GM23248 (cell line): ENCODE data around the gene KRT79. TPM values are rescaled to one million over a fixed set of nuclear protein-coding genes. Genes with fewer than 3 reads are reported as not detected.

ENCODE experiments used
- DNase-seq: peaks from one replicate; pipeline ENCODE4 v3.0.0-alpha.2; 2015
- H2AFZ ChIP-seq: fragments of 200-600 bp; sonication (generic); 2 replicates; pipeline ENCODE4 v1.6.1; 2016; ENCODE audit warnings: antibody characterized with exemption
- H3F3A ChIP-seq: fragments of 200-600 bp; sonication (generic); 2 replicates; pipeline ENCODE4 v1.6.1; 2016; ENCODE audit warnings: mild to moderate bottlenecking, antibody characterized with exemption, mixed run types; ENCODE audit not compliant: insufficient read depth
- H3K27ac ChIP-seq: fragments of 200-600 bp; sonication (generic); 2 replicates; pipeline ENCODE4 v1.5.1; 2016; ENCODE audit warnings: mild to moderate bottlenecking
- H3K27me3 ChIP-seq: fragments of 200-600 bp; sonication (generic); replicated peaks from 2 replicates; pipeline ENCODE4 v1.6.1; 2016; ENCODE audit warnings: mild to moderate bottlenecking; ENCODE audit not compliant: insufficient read depth
- H3K36me3 ChIP-seq: fragments of 200-600 bp; sonication (generic); 2 replicates; pipeline ENCODE4 v1.6.1; 2016; ENCODE audit warnings: low read depth, mild to moderate bottlenecking
- H3K4me1 ChIP-seq: fragments of 200-600 bp; sonication (generic); 2 replicates; pipeline ENCODE4 v1.6.1; 2016; ENCODE audit warnings: mild to moderate bottlenecking; ENCODE audit not compliant: insufficient read depth
- H3K4me2 ChIP-seq: fragments of 200-600 bp; sonication (generic); one replicate; pipeline ENCODE4 v1.6.1; 2016; ENCODE audit warnings: mild to moderate bottlenecking; ENCODE audit not compliant: unreplicated experiment
- H3K4me3 ChIP-seq: fragments of 200-600 bp; sonication (generic); 2 replicates; pipeline ENCODE4 v1.5.1; 2016; ENCODE audit warnings: mild to moderate bottlenecking
- H3K79me2 ChIP-seq: fragments of 200-600 bp; sonication (generic); 2 replicates; pipeline ENCODE4 v1.6.1; 2016; ENCODE audit warnings: mild to moderate bottlenecking; ENCODE audit not compliant: insufficient read depth
- H3K9ac ChIP-seq: fragments of 200-600 bp; sonication (generic); 2 replicates; pipeline ENCODE4 v1.6.1; 2016; ENCODE audit warnings: mild to moderate bottlenecking
- H3K9me2 ChIP-seq: fragments of 200-600 bp; sonication (generic); 2 replicates; pipeline ENCODE4 v1.6.1; 2016; ENCODE audit warnings: mixed run types, mild to moderate bottlenecking, moderate library complexity; ENCODE audit not compliant: insufficient read depth
- H3K9me3 ChIP-seq: fragments of 200-600 bp; sonication (generic); one replicate; pipeline ENCODE4 v1.6.1; 2017; ENCODE audit warnings: low read depth
- H4K20me1 ChIP-seq: fragments of 200-600 bp; sonication (generic); 2 replicates; pipeline ENCODE4 v1.6.0; 2016; ENCODE audit not compliant: insufficient read depth
- EZH2 ChIP-seq: fragments of 200-600 bp; sonication (generic); IDR thresholded peaks from 2 replicates; pipeline ENCODE4 v1.6.1; 2018; ENCODE audit warnings: antibody characterized with exemption, mild to moderate bottlenecking; ENCODE audit not compliant: insufficient read depth, poor library complexity, severe bottlenecking
- EZH2phosphoT487 ChIP-seq: fragments of 200-600 bp; sonication (generic); IDR thresholded peaks from 2 replicates; pipeline ENCODE4 v1.6.1; 2018; ENCODE audit warnings: antibody characterized with exemption, moderate library complexity, mild to moderate bottlenecking, low read depth; ENCODE audit not compliant: insufficient read depth
- WGBS, 2 experiments: methylation state at CpG; one replicate each; pipeline ENCODE4 v1.1.6; 2015 to 2017; ENCODE audit warnings: low lambda C conversion rate in 2 of 2, low coverage in 1 of 2; ENCODE audit errors: missing lambda C conversion rate in 2 of 2; 5-methylcytosine and 5-hydroxymethylcytosine counted together
- in situ Hi-C: fragments of 300-500 bp; cut with MboI; formaldehyde crosslinking; loops from 2 replicates; pipeline ENCODE4 v1.15.0; 2020
- polyA plus RNA-seq: library from polyadenylated mRNA; unstranded; fragments of >200 nt; fragmentation: Nextera tagmentation; extraction: Ambion mirVana; gene quantifications from 2 replicates; pipeline ENCODE4 v1.2.1, GENCODE V29; 2016
- total RNA-seq: library from RNA; depleted of rRNA; stranded (reverse); fragments of >200 nt; shearing (Covaris generic); gene quantifications from 2 replicates; pipeline ENCODE4 v1.2.3, GENCODE V29; 2014

KRT79 gene
- total and polyA plus RNA-seq, 2 experiments from 2014 or later = 0.15 TPM; not detected in 1

DNA sequence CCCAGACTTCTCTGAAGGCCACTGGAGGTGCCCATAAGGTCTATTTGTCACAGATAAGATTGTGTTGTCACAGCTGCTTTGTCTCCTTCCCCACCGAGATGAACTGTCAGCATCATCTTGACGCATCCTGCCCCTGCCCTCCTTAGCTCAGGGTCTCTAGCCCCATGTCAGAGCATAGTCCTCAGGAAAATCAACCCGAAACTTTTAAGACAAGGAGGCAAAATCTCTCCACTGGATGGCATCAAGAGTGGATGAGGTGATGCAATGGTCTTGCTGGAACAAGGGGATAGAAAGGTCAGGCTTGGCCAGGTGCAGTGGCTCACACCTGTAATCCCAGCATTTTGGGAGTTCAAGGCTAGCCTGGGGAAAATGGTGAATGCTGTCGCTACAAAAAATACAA, 8.2 kb downstream of the KRT79 start:
- no peak overlapping the region for H3K4me2 ChIP-seq
- no peaks in the 10 kb centered on the region for H3K9me3 ChIP-seq
- no peaks in the 10 kb centered on the region for H3K79me2 ChIP-seq
- no peaks in the 10 kb centered on the region for H3K27me3 ChIP-seq
- WGBS, 2 experiments = 63% methylated on average over 4 of the region's 4 CpGs
- H4K20me1 ChIP-seq = no peaks in the 10 kb centered on the region
- in situ Hi-C loops = no loop called here
- no peak overlapping the region for H3K27ac ChIP-seq
- peaks cover 18% of the 10 kb centered on the region for H3K4me1 ChIP-seq
- H3K4me3 ChIP-seq = no peak overlapping the region
- no peaks in the 10 kb centered on the region for H3K36me3 ChIP-seq
- no peak for DNase-seq
- no peak overlapping the region for H3K9ac ChIP-seq
- no peaks in the 10 kb centered on the region; the same call in 1 of the 2 replicates for H3K9me2 ChIP-seq
- TF ChIP-seq EZH2phosphoT487 (no peak), EZH2 (no peak)
- H3F3A ChIP-seq = peaks cover 8% of the 10 kb centered on the region; the same call in 1 of the 2 replicates
- H2AFZ ChIP-seq = no peak overlapping the region

- Histone ChIP-seq H3K79me2 (no peaks in the 10 kb centered on the region), H3K27ac (no peak overlapping the region), H3K36me3 (no peaks in the 10 kb centered on the region), H3K4me2 (no peak overlapping the region), H3F3A (peaks cover 8% of the 10 kb centered on the region; the same call in 1 of the 2 replicates), H3K27me3 (peaks cover 4% of the 10 kb centered on the region; the same call in 1 of the 2 replicates), H3K9ac (no peak overlapping the region), H2AFZ (no peak overlapping the region), H3K4me1 (peaks cover 18% of the 10 kb centered on the region), H4K20me1 (no peaks in the 10 kb centered on the region), H3K4me3 (no peak overlapping the region), H3K9me2 (no peaks in the 10 kb centered on the region; the same call in 1 of the 2 replicates), H3K9me3 (no peaks in the 10 kb centered on the region)
- in situ Hi-C loops = no loop called here
- DNase-seq = no peak
- WGBS, 2 experiments = 65 to 66% methylated on average over 5 of the region's 5 CpGs
- TF ChIP-seq EZH2 (no peak), EZH2phosphoT487 (no peak)
Measured at GRCh38 chr12:52824741-52825410, 9.2 kb downstream of the KRT79 start.

GRCh38 chr12:52823761-52824450, 10.2 kb downstream of the KRT79 start:
- Histone ChIP-seq H3K9me3 (no peaks in the 10 kb centered on the region), H3K79me2 (no peaks in the 10 kb centered on the region), H3K4me1 (peaks cover 18% of the 10 kb centered on the region), H3K4me2 (no peak overlapping the region), H3K9me2 (no peaks in the 10 kb centered on the region; the same call in 1 of the 2 replicates), H3K9ac (no peak overlapping the region), H3K4me3 (no peak overlapping the region), H3F3A (peaks cover 8% of the 10 kb centered on the region; the same call in 1 of the 2 replicates), H3K36me3 (no peaks in the 10 kb centered on the region), H4K20me1 (no peaks in the 10 kb centered on the region), H2AFZ (no peak overlapping the region), H3K27ac (no peak overlapping the region), H3K27me3 (peaks cover 11% of the 10 kb centered on the region)
- TF ChIP-seq EZH2 (no peak), EZH2phosphoT487 (no peak)
- 77 to 86% methylated on average over 15 of the region's 15 CpGs for WGBS, 2 experiments
- DNase-seq = no peak
- in situ Hi-C loops = no loop called here

DNA sequence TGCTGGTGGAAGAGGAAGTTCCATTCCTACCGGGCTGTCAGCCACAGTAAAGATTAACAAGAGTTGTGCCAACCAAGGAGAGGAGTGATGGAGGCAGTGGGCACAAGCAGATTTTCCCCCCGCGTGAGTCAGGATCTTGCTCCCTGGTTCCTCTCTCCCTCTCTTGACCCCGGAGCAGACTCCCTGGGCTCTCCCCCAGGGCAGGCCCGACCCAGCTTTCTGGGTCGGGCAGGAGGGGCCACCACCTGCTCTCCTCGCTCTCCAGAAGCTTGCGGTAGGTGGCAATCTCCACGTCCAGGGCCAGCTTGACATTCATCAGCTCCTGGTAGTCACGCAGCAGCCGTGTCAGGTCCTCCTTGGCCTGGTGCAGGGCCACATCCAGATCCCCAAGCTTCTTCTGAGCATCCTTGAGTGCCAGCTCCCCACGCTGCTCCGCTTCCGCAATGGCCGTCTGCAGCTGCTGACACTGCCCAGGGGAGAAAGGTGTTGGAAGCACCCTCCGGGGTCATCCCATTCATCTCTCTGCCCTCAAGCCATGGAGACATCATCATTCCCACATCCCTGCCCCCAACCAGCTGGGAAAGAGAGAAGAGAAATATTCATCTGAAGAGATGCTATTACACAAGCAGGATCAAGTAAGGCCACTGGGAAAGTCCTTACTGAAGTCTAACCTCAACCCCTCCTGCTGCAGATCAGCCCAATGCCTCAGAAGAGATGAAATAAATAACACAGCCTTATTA, 11.2 kb downstream of the KRT79 start:
- H3K79me2 ChIP-seq = no peaks in the 10 kb centered on the region
- H3K9ac ChIP-seq = no peak overlapping the region
- peaks cover 9% of the 10 kb centered on the region; the same call in 1 of the 2 replicates for H3K4me1 ChIP-seq
- H4K20me1 ChIP-seq = no peaks in the 10 kb centered on the region
- H3K27ac ChIP-seq = no peak overlapping the region
- H3K4me3 ChIP-seq = no peak overlapping the region
- WGBS, 2 experiments = 64 to 67% methylated on average over 16 of the region's 16 CpGs
- no peak overlapping the region for H3K4me2 ChIP-seq
- H3F3A ChIP-seq = 0 out of 2 replicates have a peak, but pooled peaks cover 1% of the 10 kb centered on the region
- H2AFZ ChIP-seq = no peak overlapping the region
- no peak for TF ChIP-seq EZH2
- no peak for TF ChIP-seq EZH2phosphoT487
- H3K9me2 ChIP-seq = no peaks in the 10 kb centered on the region; the same call in 1 of the 2 replicates
- H3K9me3 ChIP-seq = no peaks in the 10 kb centered on the region
- H3K36me3 ChIP-seq = no peaks in the 10 kb centered on the region
- H3K27me3 ChIP-seq = peaks cover 20% of the 10 kb centered on the region
- in situ Hi-C loops = no loop called here
- no peak for DNase-seq
